GM10266 (cell line): ENCODE data around the gene GALNT15.

Experiments used
- DNase-seq: peaks from one replicate; pipeline ENCODE4 v3.0.0; 2012; ENCODE audit errors: extremely low spot score
- TF ChIP-seq, protein P1 (sequence below): IDR thresholded peaks from 2 replicates; pipeline ENCODE4 v1.5.1; 2012; ENCODE audit warnings: mild to moderate bottlenecking, low read depth; ENCODE audit not compliant: control insufficient read depth, insufficient read depth; ENCODE audit errors: missing control alignments

Gene GALNT15

GRCh38 chr3:16198427-16198826 is 23.9 kb downstream of the GALNT15 start:
- DNase-seq: no peak
- TF ChIP-seq, protein P1, sequence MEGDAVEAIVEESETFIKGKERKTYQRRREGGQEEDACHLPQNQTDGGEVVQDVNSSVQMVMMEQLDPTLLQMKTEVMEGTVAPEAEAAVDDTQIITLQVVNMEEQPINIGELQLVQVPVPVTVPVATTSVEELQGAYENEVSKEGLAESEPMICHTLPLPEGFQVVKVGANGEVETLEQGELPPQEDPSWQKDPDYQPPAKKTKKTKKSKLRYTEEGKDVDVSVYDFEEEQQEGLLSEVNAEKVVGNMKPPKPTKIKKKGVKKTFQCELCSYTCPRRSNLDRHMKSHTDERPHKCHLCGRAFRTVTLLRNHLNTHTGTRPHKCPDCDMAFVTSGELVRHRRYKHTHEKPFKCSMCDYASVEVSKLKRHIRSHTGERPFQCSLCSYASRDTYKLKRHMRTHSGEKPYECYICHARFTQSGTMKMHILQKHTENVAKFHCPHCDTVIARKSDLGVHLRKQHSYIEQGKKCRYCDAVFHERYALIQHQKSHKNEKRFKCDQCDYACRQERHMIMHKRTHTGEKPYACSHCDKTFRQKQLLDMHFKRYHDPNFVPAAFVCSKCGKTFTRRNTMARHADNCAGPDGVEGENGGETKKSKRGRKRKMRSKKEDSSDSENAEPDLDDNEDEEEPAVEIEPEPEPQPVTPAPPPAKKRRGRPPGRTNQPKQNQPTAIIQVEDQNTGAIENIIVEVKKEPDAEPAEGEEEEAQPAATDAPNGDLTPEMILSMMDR: no peak

DNA sequence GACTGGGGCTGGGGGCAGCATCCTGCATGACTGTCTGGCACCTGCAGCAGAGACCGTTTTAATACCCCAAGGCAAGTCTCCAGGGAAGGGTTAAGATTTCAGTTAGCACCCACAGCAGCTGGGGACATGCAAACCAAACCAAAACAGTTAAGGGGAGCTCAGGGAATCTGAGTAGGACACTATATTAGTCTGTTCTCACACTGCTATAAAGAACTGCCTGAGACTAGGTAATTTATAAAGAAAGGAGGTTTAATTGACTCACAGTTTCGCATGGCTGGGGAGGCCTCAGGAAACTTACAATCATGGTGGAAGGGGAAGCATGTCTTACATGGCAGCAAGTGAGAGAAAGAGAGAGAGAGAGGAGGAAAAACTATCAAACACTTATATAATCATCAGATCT is 25.3 kb downstream of the GALNT15 start:
- TF ChIP-seq, protein P1: no peak
- no peak for DNase-seq

GRCh38 chr3:16200411-16200810 is 25.9 kb downstream of the GALNT15 start:
- TF ChIP-seq, protein P1: no peak

DNA sequence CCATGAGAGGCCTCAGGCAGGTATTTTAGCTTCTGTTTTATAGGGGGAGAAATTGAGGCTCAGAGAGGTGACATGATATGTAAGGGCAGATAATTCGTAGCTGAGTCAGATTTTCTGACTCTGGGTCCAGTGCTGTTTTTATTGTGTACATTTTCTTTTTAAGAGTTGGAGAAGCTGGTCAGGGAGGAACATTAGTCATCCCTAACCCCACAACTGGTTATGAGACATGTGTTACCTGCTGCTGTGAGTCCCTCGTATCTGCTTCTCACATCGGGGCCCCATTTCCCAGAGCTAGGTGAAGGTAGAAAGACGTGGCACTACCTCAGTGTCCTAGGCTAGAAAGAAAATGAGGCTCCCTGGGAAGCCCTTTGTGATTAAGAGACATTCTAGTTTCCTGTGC is 28.6 kb downstream of the GALNT15 start:
- TF ChIP-seq, protein P1: no peak
- no peak for DNase-seq

More at GRCh38 chr3:16200411-16200810, 25.9 kb downstream of the GALNT15 start:
- no peak for DNase-seq

GRCh38 chr3:16203671-16204629 is 29.5 kb downstream of the GALNT15 start:
- TF ChIP-seq, protein P1: no peak
- no peak for DNase-seq

- TF ChIP-seq, protein P1: no peak
- no peak for DNase-seq
Observed at GRCh38 chr3:16204751-16205150, 30.3 kb downstream of the GALNT15 start.
